ENCODE results near the gene OPA1. TPM values are rescaled to one million over a fixed set of nuclear protein-coding genes. Genes with fewer than 3 reads are reported as not detected.

OPA1 gene
- total RNA-seq, 1 experiment from 2014 or later = 72.0 TPM

GRCh38 chr3:193662757-193663322 lies 69.8 kb downstream of the OPA1 start:
- DNase-seq (ENCODE audit: low read depth, low spot score) (no peak), ATAC-seq (no peak)
- Histone ChIP-seq H3K4me1 (ENCODE audit: control insufficient read depth in 1 of 2, insufficient read depth in 2 of 2, low read length in 2 of 2) (no peaks in the 10 kb centered on the region), H3K36me3 (ENCODE audit: control insufficient read depth in 1 of 2, insufficient read depth in 2 of 2, low read length in 2 of 2) (peaks cover 25 to 34% of the 10 kb centered on the region in 2 experiments), H3K4me3 (replicated peaks in 1 of 2; ENCODE audit: low read depth in 1 of 2, low read length in 2 of 2) (no peak overlapping the region), H2AFZ (ENCODE audit: low read depth, low read length, poor library complexity, severe bottlenecking) (no peak overlapping the region), H3K79me2 (ENCODE audit: insufficient read depth, low read length) (no peaks in the 10 kb centered on the region), H3K4me2 (ENCODE audit: low read length) (no peak overlapping the region), H3K27me3 (ENCODE audit: insufficient read depth, low read length) (no peaks in the 10 kb centered on the region), H3K9me2 (ENCODE audit: insufficient read depth) (no peaks in the 10 kb centered on the region), H4K20me1 (ENCODE audit: insufficient read depth) (no peaks in the 10 kb centered on the region; the same call in 1 of the 2 replicates), H3K9ac (ENCODE audit: low read length) (no peak overlapping the region), H3K27ac (ENCODE audit: low read depth, low read length) (no peak overlapping the region), H3K9me3 (ENCODE audit: control insufficient read depth in 1 of 2, insufficient read depth in 1 of 2, low read depth in 1 of 2, low read length in 2 of 2) (no peaks in the 10 kb centered on the region)
- ChIA-PET RAD21 (ENCODE audit: low non-redundant PET in 1 of 2, low total read pairs in 2 of 2, uncharacterized antibody in 2 of 2, unreplicated experiment in 2 of 2) (no interaction called here), POLR2A (no interaction called here), CTCF (no interaction called here)
- BruUV-seq (replicated peaks) = no TSS peak
- TF ChIP-seq RAD21 (IDR thresholded peaks at IDR 0.05; ENCODE audit: low read depth) = no peak
- no peak for TF ChIP-seq EZH2phosphoT487 (IDR thresholded peaks at IDR 0.05; ENCODE audit: borderline replicate concordance)
- TF ChIP-seq MAX (IDR thresholded peaks at IDR 0.05) = no peak
- no peak for TF ChIP-seq TCF7L2 (IDR thresholded peaks at IDR 0.05; ENCODE audit: borderline replicate concordance, extremely low read depth, insufficient read depth, insufficient read length)
- no peak for TF ChIP-seq JUND (IDR thresholded peaks at IDR 0.05)
- TF ChIP-seq CEBPB (IDR thresholded peaks at IDR 0.05; ENCODE audit: low read depth) = no peak
- TF ChIP-seq ZBTB33 (IDR thresholded peaks at IDR 0.05; ENCODE audit: extremely low read depth, insufficient replicate concordance, low read length) = no peak
- intact Hi-C loops (cut with micrococcal nuclease) = loop anchor here (10.0 kb wide), 1 partner anchor 742 kb away; no protein-coding TSS in a partner anchor

Data from HCT116 (cell line).